ENCODE data around the gene ARPC5L. TPM values are rescaled to one million over a fixed set of nuclear protein-coding genes. Genes with fewer than 3 reads are reported as not detected.
"Not testable (repeated sequence)": the region's sequence is repeated elsewhere in the genome, so short reads cannot be mapped to it uniquely, and the experiment has no call there.

ARPC5L gene
- polyA plus RNA-seq, 1 donor from 2014 or later = 92.7 TPM

DNA sequence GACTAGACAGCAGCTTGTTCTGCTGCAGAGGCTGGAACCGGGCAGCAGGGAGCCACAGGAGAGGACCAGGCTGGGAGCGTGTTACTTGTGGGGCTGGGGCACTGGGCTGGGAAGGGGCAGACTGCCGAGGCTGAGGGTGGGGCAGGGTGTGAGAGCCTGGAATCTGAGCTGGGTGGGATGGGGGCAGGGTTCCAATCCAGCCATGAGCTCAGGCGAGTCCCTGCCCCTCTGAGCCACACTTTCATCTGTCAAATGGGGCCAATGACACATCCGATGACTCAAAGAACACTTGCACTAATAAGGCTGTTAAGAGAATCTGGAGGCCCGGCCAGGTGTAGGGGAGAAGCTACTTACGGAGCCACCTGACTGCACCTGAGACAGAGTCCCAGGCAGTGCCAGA is 27.3 kb upstream of the ARPC5L start:
- Mint-ChIP-seq H3K9me3 (no peaks in the 10 kb centered on the region), H3K4me3 (no peak overlapping the region)

DNA sequence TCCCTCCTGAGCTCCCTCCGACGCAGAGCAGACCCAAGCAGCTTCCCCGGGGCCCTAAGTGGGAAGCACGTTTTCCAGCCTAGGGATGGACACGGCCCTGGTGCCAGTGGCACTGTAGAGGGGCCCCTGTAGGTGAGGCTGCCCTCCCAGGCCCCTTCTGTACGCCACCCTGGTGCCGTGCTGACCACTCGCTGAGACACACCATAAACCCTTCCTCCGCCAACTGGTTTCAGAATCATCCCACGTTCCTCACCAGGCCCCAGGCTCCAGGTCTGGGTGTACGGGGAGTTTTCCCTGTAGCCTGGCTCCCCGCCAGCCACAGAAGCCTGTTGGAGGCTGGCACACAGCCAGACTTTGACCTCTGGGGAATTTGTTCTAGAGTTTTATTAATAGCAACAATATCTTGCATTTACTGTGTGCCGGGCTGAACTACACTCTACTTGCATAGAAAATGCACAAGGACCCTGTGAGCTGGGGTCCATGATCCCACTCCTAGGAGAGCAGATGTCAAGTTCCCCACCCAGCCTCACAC is 26.8 kb upstream of the ARPC5L start:
- Mint-ChIP-seq H3K4me3 (no peak overlapping the region), H3K4me1 (peaks cover 0 to 1% (median 0%) of the 10 kb centered on the region in 3 donors), H3K27me3 (peaks cover 5% of the 10 kb centered on the region), H3K9me3 (no peaks in the 10 kb centered on the region), H3K36me3 (no peaks in the 10 kb centered on the region), H3K27ac (no peak overlapping the region)

More for the DNA sequence above, 27.3 kb upstream of the ARPC5L start:
- Mint-ChIP-seq H3K36me3 (no peaks in the 10 kb centered on the region), H3K4me1 (peaks cover 0 to under 1% (median 0%) of the 10 kb centered on the region in 3 donors), H3K27me3 (peaks cover 5% of the 10 kb centered on the region), H3K27ac (no peak overlapping the region)

GRCh38 chr9:124838132-124838531 is 23.8 kb upstream of the ARPC5L start:
- H3K4me3 Mint-ChIP-seq, H3K27me3 Mint-ChIP-seq, H3K36me3 Mint-ChIP-seq, H3K9me3 Mint-ChIP-seq, H3K27ac Mint-ChIP-seq, H3K4me1 Mint-ChIP-seq: not testable (repeated sequence)

DNA sequence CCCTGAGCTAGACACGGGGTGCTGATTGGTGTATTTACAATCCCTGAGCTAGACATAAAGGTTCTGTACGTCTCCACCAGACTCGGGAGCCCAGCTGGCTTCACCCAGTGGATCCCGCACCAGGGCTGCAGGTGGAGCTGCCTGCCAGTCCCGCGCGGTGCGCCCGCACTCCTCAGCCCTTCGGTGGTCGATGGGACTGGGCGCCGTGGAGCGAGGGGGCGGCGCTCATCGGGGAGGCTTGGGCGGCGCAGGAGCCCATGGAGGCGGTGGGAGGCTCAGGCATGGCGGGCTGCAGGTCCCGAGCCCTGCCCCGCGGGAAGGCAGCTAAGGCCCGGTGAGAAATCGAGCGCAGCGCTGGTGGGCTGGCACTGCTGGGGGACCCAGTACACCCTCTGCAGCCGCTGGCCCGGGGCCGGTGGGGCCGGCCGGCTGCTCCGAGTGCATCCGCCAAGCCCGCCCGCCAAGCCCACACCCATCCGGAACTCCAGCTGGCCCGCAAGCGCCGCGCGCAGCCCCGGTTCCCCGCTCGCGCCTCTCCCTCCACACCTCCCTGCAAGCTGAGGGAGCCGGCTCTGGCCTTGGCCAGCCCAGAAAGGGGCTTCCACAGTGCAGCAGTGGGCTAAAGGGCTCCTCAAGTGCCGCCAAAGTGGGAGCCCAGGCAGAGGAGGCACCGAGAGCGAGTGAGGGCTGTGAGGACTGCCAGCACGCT is 23.2 kb upstream of the ARPC5L start:
- not testable (repeated sequence) for H3K4me1 Mint-ChIP-seq, H3K9me3 Mint-ChIP-seq, H3K36me3 Mint-ChIP-seq, H3K27ac Mint-ChIP-seq, H3K27me3 Mint-ChIP-seq, H3K4me3 Mint-ChIP-seq

DNA sequence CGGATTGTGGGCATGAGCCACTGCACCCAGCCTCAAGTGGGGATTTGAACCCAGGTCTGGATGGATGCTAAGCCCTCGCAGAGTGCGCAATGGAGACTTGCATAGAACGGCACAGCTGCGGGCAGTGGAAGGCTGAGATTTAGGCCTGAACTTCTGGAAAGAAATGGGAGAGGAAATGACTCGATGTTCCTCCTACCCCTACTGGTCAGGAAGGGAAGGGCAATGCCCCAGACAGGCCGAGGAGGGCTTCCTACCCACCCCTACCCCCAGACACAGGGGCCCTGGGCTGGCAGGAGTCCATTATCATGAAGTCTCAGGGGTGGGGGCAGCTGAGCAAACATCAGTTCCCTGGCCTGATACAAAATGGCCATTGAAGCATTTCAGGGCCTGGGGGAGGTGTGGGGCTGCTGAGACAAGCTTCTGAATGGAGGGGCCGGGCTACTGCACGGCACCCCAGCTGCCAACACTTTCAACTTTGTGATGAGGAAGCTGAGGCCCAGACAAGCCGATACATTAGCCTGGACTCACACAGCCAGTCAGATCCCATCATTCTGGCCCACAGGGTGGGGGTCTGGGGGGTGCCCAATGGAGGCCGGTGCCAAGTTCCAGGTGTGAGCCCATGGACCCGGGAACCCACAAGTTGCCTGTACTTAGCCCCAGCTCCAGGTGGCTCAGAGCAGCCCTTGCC is 22.2 kb upstream of the ARPC5L start:
- Mint-ChIP-seq H3K27me3 (peaks cover 6% of the 10 kb centered on the region), H3K4me1 (peaks cover 0 to 1% (median 0%) of the 10 kb centered on the region in 3 donors), H3K36me3 (no peaks in the 10 kb centered on the region), H3K9me3 (no peaks in the 10 kb centered on the region), H3K4me3 (no peak overlapping the region), H3K27ac (no peak overlapping the region)

DNA sequence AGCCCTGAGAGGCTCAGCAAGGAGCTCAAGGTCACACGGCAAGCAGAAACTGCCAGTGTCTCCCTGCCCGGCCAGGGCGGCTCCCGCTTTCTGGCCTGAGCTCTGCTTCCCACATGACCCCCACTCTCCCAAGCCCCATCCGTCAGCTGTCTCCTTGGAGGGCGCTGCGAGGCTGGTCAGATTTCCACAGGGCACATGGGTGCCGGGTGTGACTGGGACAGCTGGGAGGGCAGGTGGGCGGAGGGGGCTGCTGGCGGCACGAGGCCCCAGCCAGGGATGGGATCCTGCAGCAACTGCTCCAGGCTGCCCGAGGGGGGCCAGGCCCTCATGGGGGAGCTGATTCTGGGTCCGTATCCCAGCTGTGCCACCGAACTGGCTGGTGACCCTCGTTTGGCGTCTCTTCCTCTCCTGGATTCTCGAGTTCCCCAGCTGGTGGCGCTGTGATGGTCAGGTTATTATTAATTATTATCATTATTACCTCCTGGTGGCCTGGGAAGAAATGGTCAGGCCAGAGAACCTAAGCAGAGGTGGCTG is 21.6 kb upstream of the ARPC5L start:
- peaks cover 0 to 1% (median 0%) of the 10 kb centered on the region in 3 donors for H3K4me1 Mint-ChIP-seq
- H3K4me3 Mint-ChIP-seq = no peak overlapping the region
- no peak overlapping the region for H3K27ac Mint-ChIP-seq
- no peaks in the 10 kb centered on the region for H3K9me3 Mint-ChIP-seq
- H3K27me3 Mint-ChIP-seq = peaks cover 6% of the 10 kb centered on the region
- no peaks in the 10 kb centered on the region for H3K36me3 Mint-ChIP-seq

DNA sequence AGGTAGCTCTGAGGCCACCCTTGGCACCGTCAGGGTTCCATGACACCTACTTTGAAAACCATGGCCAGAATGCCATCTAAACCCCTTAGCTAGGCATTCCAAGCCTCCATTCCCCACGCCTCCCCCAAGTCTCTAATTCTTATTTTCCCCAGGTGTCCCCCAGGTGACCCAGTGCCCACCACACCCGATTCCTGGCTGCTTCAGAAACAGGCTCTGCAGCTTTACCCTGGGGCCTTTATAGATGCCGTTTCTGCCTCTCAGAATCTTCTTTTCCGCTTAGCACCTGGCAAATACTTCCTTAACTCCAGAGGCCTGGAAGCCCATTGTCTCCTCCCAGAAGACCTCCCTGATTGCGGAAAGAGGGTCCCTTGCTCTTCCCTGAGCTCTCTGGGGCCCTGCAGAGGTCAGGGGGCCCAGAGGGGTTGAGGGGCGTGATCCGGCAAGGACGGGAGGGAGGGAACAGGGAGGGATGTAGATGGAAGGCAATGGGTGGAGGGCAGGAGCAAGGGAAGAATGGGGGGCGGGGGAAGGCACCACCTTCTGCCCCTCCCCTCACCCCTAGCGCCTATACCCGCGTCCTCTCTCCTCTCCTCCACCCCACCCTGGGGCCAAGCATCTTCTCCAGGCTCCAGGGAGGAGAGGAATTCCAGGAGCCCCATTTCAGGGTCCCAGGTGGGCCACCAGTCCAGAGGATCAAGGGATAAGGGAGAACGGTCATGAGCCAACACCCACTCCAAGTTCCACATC is 20.7 kb upstream of the ARPC5L start:
- H3K27me3 Mint-ChIP-seq = peaks cover 6% of the 10 kb centered on the region
- no peaks in the 10 kb centered on the region for H3K9me3 Mint-ChIP-seq
- H3K4me3 Mint-ChIP-seq = no peak overlapping the region
- no peak overlapping the region for H3K27ac Mint-ChIP-seq
- no peaks in the 10 kb centered on the region for H3K36me3 Mint-ChIP-seq
- H3K4me1 Mint-ChIP-seq = peaks cover 0 to 1% (median 0%) of the 10 kb centered on the region in 3 donors

GRCh38 chr9:124843456-124844034 is 18.4 kb upstream of the ARPC5L start:
- Mint-ChIP-seq H3K9me3 (no peaks in the 10 kb centered on the region), H3K27me3 (peaks cover 1% of the 10 kb centered on the region), H3K27ac (no peak overlapping the region), H3K4me3 (no peak overlapping the region), H3K36me3 (no peaks in the 10 kb centered on the region), H3K4me1 (peaks cover 0 to 1% (median 0%) of the 10 kb centered on the region in 3 donors)

DNA sequence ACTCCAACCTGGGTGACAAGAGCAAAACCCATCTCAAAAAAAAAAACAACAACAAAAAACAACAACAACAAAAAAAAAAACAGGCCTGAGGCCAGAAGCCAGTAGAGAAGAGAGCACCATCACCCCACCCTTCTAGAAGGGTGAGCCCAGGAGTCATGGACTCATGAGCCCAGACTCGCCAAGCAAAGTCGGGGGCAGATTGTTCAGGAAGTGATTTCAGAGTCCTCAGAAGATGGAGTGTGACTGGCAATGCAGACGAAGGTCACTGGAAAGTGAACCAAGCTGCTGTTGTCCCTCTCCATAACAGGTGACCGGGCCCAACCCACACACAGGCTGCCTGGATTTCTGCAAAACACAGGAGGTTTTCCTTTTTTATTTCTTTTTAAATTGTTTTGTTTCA is 17.6 kb upstream of the ARPC5L start:
- peak overlapping the region in 1 of 3 donors; percentile 35 for H3K27ac Mint-ChIP-seq
- no peak overlapping the region for H3K4me3 Mint-ChIP-seq
- no peaks in the 10 kb centered on the region for H3K36me3 Mint-ChIP-seq
- H3K27me3 Mint-ChIP-seq = peaks cover 1% of the 10 kb centered on the region
- no peaks in the 10 kb centered on the region for H3K9me3 Mint-ChIP-seq
- peaks cover 0 to 1% (median 0%) of the 10 kb centered on the region in 3 donors for H3K4me1 Mint-ChIP-seq

GRCh38 chr9:124846467-124846866 is 15.5 kb upstream of the ARPC5L start:
- H3K4me1 Mint-ChIP-seq, H3K36me3 Mint-ChIP-seq, H3K27me3 Mint-ChIP-seq, H3K4me3 Mint-ChIP-seq, H3K27ac Mint-ChIP-seq, H3K9me3 Mint-ChIP-seq: not testable (repeated sequence)

DNA sequence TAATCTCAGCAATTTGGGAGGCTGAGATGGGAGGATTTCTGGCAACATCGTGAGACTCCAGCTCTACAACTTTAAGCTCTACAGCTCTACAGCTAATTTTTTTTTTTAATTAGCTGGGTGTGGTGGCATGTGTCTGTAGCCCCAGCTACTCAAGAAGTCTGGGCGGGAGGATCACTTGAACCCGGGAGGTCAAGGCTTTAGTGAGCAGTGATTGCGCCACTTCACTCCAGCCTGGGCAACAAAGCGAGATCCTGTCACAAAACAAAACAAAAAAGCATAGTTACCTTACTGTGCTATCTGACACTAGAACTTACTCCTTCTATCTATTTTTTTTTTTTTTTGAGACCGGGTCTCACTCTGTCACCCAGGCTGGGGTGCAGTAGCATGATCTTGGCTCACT is 15.0 kb upstream of the ARPC5L start:
- Mint-ChIP-seq H3K27ac (no peak overlapping the region), H3K36me3 (no peaks in the 10 kb centered on the region), H3K4me3 (no peak overlapping the region), H3K4me1 (no peaks in the 10 kb centered on the region), H3K9me3 (no peaks in the 10 kb centered on the region), H3K27me3 (peaks cover 1% of the 10 kb centered on the region)

- no peaks in the 10 kb centered on the region for H3K27me3 Mint-ChIP-seq
- H3K4me3 Mint-ChIP-seq = no peak overlapping the region
- H3K4me1 Mint-ChIP-seq = peaks cover 0 to 5% (median 4%) of the 10 kb centered on the region in 3 donors
- no peaks in the 10 kb centered on the region for H3K9me3 Mint-ChIP-seq
- no peaks in the 10 kb centered on the region for H3K36me3 Mint-ChIP-seq
- no peak overlapping the region for H3K27ac Mint-ChIP-seq
Observed at GRCh38 chr9:124849801-124850200, 12.1 kb upstream of the ARPC5L start.

- Mint-ChIP-seq H3K27ac (no peak overlapping the region), H3K4me3 (peak overlapping the region in 1 of 4 donors; percentile 70), H3K9me3 (no peaks in the 10 kb centered on the region), H3K36me3 (no peaks in the 10 kb centered on the region), H3K27me3 (no peaks in the 10 kb centered on the region), H3K4me1 (peaks cover 0 to 8% (median 8%) of the 10 kb centered on the region in 3 donors)
Observed at GRCh38 chr9:124852121-124852828, 9.7 kb upstream of the ARPC5L start.

DNA sequence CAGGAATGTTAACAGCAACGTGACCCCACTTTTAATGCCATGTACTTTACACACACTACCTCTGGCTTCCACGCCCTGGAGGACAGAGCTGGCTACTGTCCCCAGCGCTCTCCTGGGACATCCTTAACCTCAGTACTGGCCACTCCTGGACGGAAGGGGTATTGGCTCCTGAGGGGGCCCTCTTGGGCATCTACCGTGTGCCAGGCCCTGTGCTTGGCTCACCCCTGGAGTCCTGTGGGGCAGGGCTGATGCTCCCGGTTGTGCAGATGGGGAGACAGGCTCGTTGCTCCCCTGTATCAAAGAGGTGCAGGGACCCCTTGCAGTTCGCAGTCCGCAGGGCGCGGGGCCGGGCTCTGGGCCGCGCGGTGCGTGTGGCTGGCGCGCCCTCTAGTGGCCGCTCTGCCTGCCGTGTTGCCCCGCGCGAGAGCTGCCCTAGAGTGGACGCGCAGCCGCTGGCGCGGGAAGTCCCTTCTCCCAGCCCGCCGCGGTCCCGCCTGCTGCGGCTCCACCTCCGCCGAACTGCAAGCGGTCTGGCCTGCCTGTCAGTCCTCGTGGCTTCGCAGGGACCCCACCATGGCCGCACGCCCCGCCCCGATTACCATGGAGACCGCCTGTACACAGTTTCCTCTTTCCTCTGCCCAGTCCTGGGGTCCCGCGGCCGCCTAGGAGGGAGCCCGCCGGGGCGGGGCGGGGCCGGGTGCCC is 8.9 kb upstream of the ARPC5L start, which contains the start of gene WDR38:
TSS of gene WDR38 (plus strand) at position 632 of the 703 bp plus-strand sequence. CDS start 72 bp downstream, outside the sequence.
- H3K27me3 Mint-ChIP-seq = no peaks in the 10 kb centered on the region
- H3K36me3 Mint-ChIP-seq = no peaks in the 10 kb centered on the region
- H3K4me1 Mint-ChIP-seq = peaks cover 0 to 8% (median 8%) of the 10 kb centered on the region in 3 donors
- H3K27ac Mint-ChIP-seq = peak within 1 kb of the TSS; percentile 67 to 68 (median 67)
- H3K4me3 Mint-ChIP-seq = peak within 1 kb of the TSS; percentile 38 to 84 (median 65)
- H3K9me3 Mint-ChIP-seq = no peaks in the 10 kb centered on the region
